ENCODE measurements around the gene MYPOP.

Gene MYPOP

GRCh38 chr19:45876411-45877197, 25.8 kb downstream of the MYPOP start:
- Histone ChIP-seq H3F3A (ENCODE audit: control insufficient read depth, insufficient read depth) (no peaks in the 10 kb centered on the region), H3K27me3 (ENCODE audit: control insufficient read depth, low read length) (peaks cover 34% of the 10 kb centered on the region), H3K4me3 (ENCODE audit: low read length) (peak overlapping the region; percentile 20; the same call in 1 of the 2 replicates), H4K20me1 (ENCODE audit: control insufficient read depth, insufficient read depth, low read depth, low read length) (no peaks in the 10 kb centered on the region), H3K4me1 (ENCODE audit: control insufficient read depth, low read length) (peaks cover 11% of the 10 kb centered on the region), H3K4me2 (ENCODE audit: low read length) (peak overlapping the region; percentile 45), H3K9me3 (ENCODE audit: control insufficient read depth, insufficient read depth, low read length) (no peaks in the 10 kb centered on the region), H3K36me3 (ENCODE audit: control insufficient read depth, low read length) (no peaks in the 10 kb centered on the region), H3K9me2 (replicated peaks; ENCODE audit: control insufficient read depth, low read length) (no peaks in the 10 kb centered on the region), H3K79me2 (ENCODE audit: control insufficient read depth, low read length) (no peaks in the 10 kb centered on the region), H3K27ac (ENCODE audit: low read depth, low read length) (no peak overlapping the region)
- TF ChIP-seq EZH2phosphoT487 (IDR thresholded peaks at IDR 0.05; ENCODE audit: borderline replicate concordance, low read length) (0 out of 2 replicates have a peak, but pooled peaks have one; percentile 23), CTCF (IDR thresholded peaks at IDR 0.05; ENCODE audit: low read depth, low read length, poor library complexity, severe bottlenecking) (no peak)

- no peaks in the 10 kb centered on the region for H3K9me3 ChIP-seq (ENCODE audit: control insufficient read depth, insufficient read depth, low read length)
- no peaks in the 10 kb centered on the region for H3K36me3 ChIP-seq (ENCODE audit: control insufficient read depth, low read length)
- no peak overlapping the region for H3K27ac ChIP-seq (ENCODE audit: low read depth, low read length)
- peaks cover 11% of the 10 kb centered on the region for H3K4me1 ChIP-seq (ENCODE audit: control insufficient read depth, low read length)
- H3K27me3 ChIP-seq (ENCODE audit: control insufficient read depth, low read length) = peaks cover 34% of the 10 kb centered on the region
- H3K4me2 ChIP-seq (ENCODE audit: low read length) = no peak overlapping the region
- H3F3A ChIP-seq (ENCODE audit: control insufficient read depth, insufficient read depth) = no peaks in the 10 kb centered on the region
- no peak for TF ChIP-seq EZH2phosphoT487 (IDR thresholded peaks at IDR 0.05; ENCODE audit: borderline replicate concordance, low read length)
- no peak for TF ChIP-seq CTCF (IDR thresholded peaks at IDR 0.05; ENCODE audit: low read depth, low read length, poor library complexity, severe bottlenecking)
- H3K4me3 ChIP-seq (ENCODE audit: low read length) = no peak overlapping the region
- H3K9me2 ChIP-seq (replicated peaks; ENCODE audit: control insufficient read depth, low read length) = no peaks in the 10 kb centered on the region
- no peaks in the 10 kb centered on the region for H4K20me1 ChIP-seq (ENCODE audit: control insufficient read depth, insufficient read depth, low read depth, low read length)
- H3K79me2 ChIP-seq (ENCODE audit: control insufficient read depth, low read length) = no peaks in the 10 kb centered on the region
Measured at GRCh38 chr19:45876161-45876410, 26.3 kb downstream of the MYPOP start.

GRCh38 chr19:45874620-45874966, 27.8 kb downstream of the MYPOP start:
- peaks cover 11% of the 10 kb centered on the region for H3K4me1 ChIP-seq (ENCODE audit: control insufficient read depth, low read length)
- no peak overlapping the region for H3K27ac ChIP-seq (ENCODE audit: low read depth, low read length)
- H3K9me3 ChIP-seq (ENCODE audit: control insufficient read depth, insufficient read depth, low read length) = no peaks in the 10 kb centered on the region
- no peaks in the 10 kb centered on the region for H3K36me3 ChIP-seq (ENCODE audit: control insufficient read depth, low read length)
- no peaks in the 10 kb centered on the region for H3K9me2 ChIP-seq (replicated peaks; ENCODE audit: control insufficient read depth, low read length)
- peaks cover 34% of the 10 kb centered on the region for H3K27me3 ChIP-seq (ENCODE audit: control insufficient read depth, low read length)
- no peaks in the 10 kb centered on the region for H4K20me1 ChIP-seq (ENCODE audit: control insufficient read depth, insufficient read depth, low read depth, low read length)
- no peaks in the 10 kb centered on the region for H3K79me2 ChIP-seq (ENCODE audit: control insufficient read depth, low read length)
- no peaks in the 10 kb centered on the region for H3F3A ChIP-seq (ENCODE audit: control insufficient read depth, insufficient read depth)
- H3K4me3 ChIP-seq (ENCODE audit: low read length) = no peak overlapping the region
- TF ChIP-seq EZH2phosphoT487 (IDR thresholded peaks at IDR 0.05; ENCODE audit: borderline replicate concordance, low read length) = no peak
- no peak for TF ChIP-seq CTCF (IDR thresholded peaks at IDR 0.05; ENCODE audit: low read depth, low read length, poor library complexity, severe bottlenecking)
- H3K4me2 ChIP-seq (ENCODE audit: low read length) = no peak overlapping the region

All from DOHH2 (cell line).